ENCODE measurements around the gene GLG1. TPM values are rescaled to one million over a fixed set of nuclear protein-coding genes. Genes with fewer than 3 reads are reported as not detected.
"Not testable (repeated sequence)": the region's sequence is repeated elsewhere in the genome, so short reads cannot be mapped to it uniquely, and the experiment has no call there.

GLG1 gene
- total RNA-seq, 1 experiment from 2014 or later = 237 TPM

- 0 out of 2 replicates have a peak, but pooled peaks cover 5% of the 10 kb centered on the region for H3K79me2 ChIP-seq (ENCODE audit: insufficient read depth, low read length)
- no peak overlapping the region for H3K9ac ChIP-seq (ENCODE audit: low read length)
- H3K36me3 ChIP-seq (ENCODE audit: control insufficient read depth in 1 of 2, insufficient read depth in 2 of 2, low read length in 2 of 2) = peaks cover 5 to 17% of the 10 kb centered on the region in 2 experiments; a peak in 3 of 4 replicates
- RAD21 ChIA-PET (ENCODE audit: low non-redundant PET in 1 of 2, low total read pairs in 2 of 2, uncharacterized antibody in 2 of 2, unreplicated experiment in 2 of 2) = no interaction called here
- DNase-seq (ENCODE audit: low read depth, low spot score) = no peak
- no peak for TF ChIP-seq CTCF (IDR thresholded peaks at IDR 0.05 in 2 of 3, conservative IDR thresholded peaks at IDR 0.05 in 1 of 3; ENCODE audit: borderline replicate concordance in 1 of 3, insufficient read depth in 1 of 3, low read depth in 2 of 3, low read length in 2 of 3)
- TF ChIP-seq FOSL1 (IDR thresholded peaks at IDR 0.05; ENCODE audit: low read depth) = no peak
- TF ChIP-seq MAX (IDR thresholded peaks at IDR 0.05) = no peak
- no peak for TF ChIP-seq SP1 (IDR thresholded peaks at IDR 0.05; ENCODE audit: low read depth)
- TF ChIP-seq TCF7L2 (IDR thresholded peaks at IDR 0.05; ENCODE audit: borderline replicate concordance, extremely low read depth, insufficient read depth, insufficient read length) = no peak
- TF ChIP-seq ZFX (IDR thresholded peaks at IDR 0.05) = no peak
- TF ChIP-seq EGR1 (IDR thresholded peaks at IDR 0.05; ENCODE audit: low read depth) = no peak
- no peak for TF ChIP-seq YY1 (IDR thresholded peaks at IDR 0.05; ENCODE audit: extremely low read depth, insufficient replicate concordance, low read depth, low read length)
- no peak for TF ChIP-seq CEBPB (IDR thresholded peaks at IDR 0.05; ENCODE audit: low read depth)
- TF ChIP-seq CBX3 (IDR thresholded peaks at IDR 0.05; ENCODE audit: low read depth) = no peak
- TF ChIP-seq EZH2phosphoT487 (IDR thresholded peaks at IDR 0.05; ENCODE audit: borderline replicate concordance) = no peak
- TF ChIP-seq ATF3 (IDR thresholded peaks at IDR 0.05) = no peak
- TF ChIP-seq ZBTB33 (IDR thresholded peaks at IDR 0.05; ENCODE audit: extremely low read depth, insufficient replicate concordance, low read length) = no peak
- intact Hi-C loops (cut with micrococcal nuclease) = no loop called here
- no peaks in the 10 kb centered on the region for H4K20me1 ChIP-seq (ENCODE audit: insufficient read depth)
- no peaks in the 10 kb centered on the region for H3K9me3 ChIP-seq (ENCODE audit: control insufficient read depth in 1 of 2, insufficient read depth in 1 of 2, low read depth in 1 of 2, low read length in 2 of 2)
- POLR2A ChIA-PET = no interaction called here
- no peak for ATAC-seq
- H3K4me1 ChIP-seq (ENCODE audit: control insufficient read depth in 1 of 2, insufficient read depth in 2 of 2, low read length in 2 of 2) = peaks cover 35 to 42% of the 10 kb centered on the region in 2 experiments
- H3K27me3 ChIP-seq (ENCODE audit: insufficient read depth, low read length) = no peaks in the 10 kb centered on the region
- BruUV-seq (replicated peaks) = no TSS peak
- H3K27ac ChIP-seq (ENCODE audit: low read depth, low read length) = no peak overlapping the region
- no peaks in the 10 kb centered on the region for H3K9me2 ChIP-seq (ENCODE audit: insufficient read depth)
- H2AFZ ChIP-seq (ENCODE audit: low read depth, low read length, poor library complexity, severe bottlenecking) = no peak overlapping the region
- H3K4me3 ChIP-seq (replicated peaks in 1 of 2; ENCODE audit: low read depth in 1 of 2, low read length in 2 of 2) = no peak overlapping the region
- CTCF ChIA-PET = no interaction called here
- no peak overlapping the region for H3K4me2 ChIP-seq (ENCODE audit: low read length)
Observed at GRCh38 chr16:74446866-74447265, 160.0 kb downstream of the GLG1 start.

GRCh38 chr16:74443624-74444346 is 163.1 kb downstream of the GLG1 start:
- H3K79me2 ChIP-seq (ENCODE audit: insufficient read depth, low read length); H3K9me2 ChIP-seq (ENCODE audit: insufficient read depth); H4K20me1 ChIP-seq (ENCODE audit: insufficient read depth); DNase-seq (ENCODE audit: low read depth, low spot score); ATAC-seq; H3K4me2 ChIP-seq (ENCODE audit: low read length); BruUV-seq (replicated peaks); H3K4me3 ChIP-seq (replicated peaks in 1 of 2; ENCODE audit: low read depth in 1 of 2, low read length in 2 of 2); H3K9me3 ChIP-seq (ENCODE audit: control insufficient read depth in 1 of 2, insufficient read depth in 1 of 2, low read depth in 1 of 2, low read length in 2 of 2); POLR2A ChIA-PET; H3K9ac ChIP-seq (ENCODE audit: low read length); H3K27me3 ChIP-seq (ENCODE audit: insufficient read depth, low read length); H3K27ac ChIP-seq (ENCODE audit: low read depth, low read length); intact Hi-C loops (cut with micrococcal nuclease); H2AFZ ChIP-seq (ENCODE audit: low read depth, low read length, poor library complexity, severe bottlenecking); RAD21 ChIA-PET (ENCODE audit: low non-redundant PET in 1 of 2, low total read pairs in 2 of 2, uncharacterized antibody in 2 of 2, unreplicated experiment in 2 of 2); CTCF ChIA-PET: not testable (repeated sequence)
- Histone ChIP-seq H3K36me3 (ENCODE audit: control insufficient read depth in 1 of 2, insufficient read depth in 2 of 2, low read length in 2 of 2) (peaks cover 0 to 12% of the 10 kb centered on the region in 2 experiments; a peak in 1 of 4 replicates), H3K4me1 (ENCODE audit: control insufficient read depth in 1 of 2, insufficient read depth in 2 of 2, low read length in 2 of 2) (peaks cover 9 to 12% of the 10 kb centered on the region in 2 experiments)
